Smooth muscle cell (in vitro differentiated cells): ENCODE measurements around the gene CDC73. TPM values are rescaled to one million over a fixed set of nuclear protein-coding genes. Genes with fewer than 3 reads are reported as not detected.
"Not testable (repeated sequence)": the region's sequence is repeated elsewhere in the genome, so short reads cannot be mapped to it uniquely, and the experiment has no call there.

ENCODE experiments used
- DNase-seq: peaks from one replicate; lab custom pipeline; 2025; ENCODE audit not compliant: unreplicated experiment; lab: John Stamatoyannopoulos, UW
- H2AFZ ChIP-seq: fragments of 200-600 bp; sonication (generic); 2 replicates; pipeline ENCODE4 v1.6.0; 2016; ENCODE audit warnings: antibody characterized with exemption, low read depth, mild to moderate bottlenecking
- H3F3A ChIP-seq: fragments of 200-600 bp; sonication (generic); 2 replicates; pipeline ENCODE4 v1.6.0; 2017; ENCODE audit warnings: antibody characterized with exemption, low read depth
- H3K27ac ChIP-seq: fragments of 200-600 bp; sonication (generic); 2 replicates; pipeline ENCODE4 v1.5.1; 2016; ENCODE audit warnings: low read depth, mild to moderate bottlenecking
- H3K27me3 ChIP-seq: fragments of 200-600 bp; sonication (generic); 2 replicates; pipeline ENCODE4 v1.6.1; 2016; ENCODE audit warnings: low read depth, mild to moderate bottlenecking
- H3K36me3 ChIP-seq: fragments of 200-600 bp; sonication (generic); 2 replicates; pipeline ENCODE4 v1.5.1; 2016; ENCODE audit warnings: low read depth
- H3K4me1 ChIP-seq: fragments of 200-600 bp; sonication (generic); 2 replicates; pipeline ENCODE4 v1.5.1; 2016; ENCODE audit warnings: low read depth
- H3K4me2 ChIP-seq: fragments of 200-600 bp; sonication (generic); 2 replicates; pipeline ENCODE4 v1.6.0; 2016; ENCODE audit warnings: mild to moderate bottlenecking
- H3K4me3 ChIP-seq: fragments of 200-600 bp; sonication (generic); 2 replicates; pipeline ENCODE4 v1.5.1; 2016; ENCODE audit warnings: mild to moderate bottlenecking
- H3K79me2 ChIP-seq: fragments of 200-600 bp; sonication (generic); 2 replicates; pipeline ENCODE4 v1.6.0; 2016; ENCODE audit warnings: low read depth, mild to moderate bottlenecking
- H3K9ac ChIP-seq: fragments of 200-600 bp; sonication (generic); 2 replicates; pipeline ENCODE4 v1.6.0; 2016; ENCODE audit warnings: low read depth
- H3K9me3 ChIP-seq: fragments of 200-600 bp; sonication (generic); replicated peaks from 2 replicates; pipeline ENCODE4 v1.5.1; 2016; ENCODE audit warnings: low read depth
- H4K20me1 ChIP-seq: fragments of 200-600 bp; sonication (generic); 2 replicates; pipeline ENCODE4 v1.6.0; 2016; ENCODE audit warnings: low read depth
- CTCF ChIP-seq: fragments of 200-600 bp; sonication (generic); IDR thresholded peaks from 2 replicates; pipeline ENCODE4 v1.5.1; 2017; ENCODE audit warnings: borderline replicate concordance, mild to moderate bottlenecking, antibody characterized with exemption; ENCODE audit not compliant: insufficient read depth, poor library complexity, severe bottlenecking
- WGBS: methylation state at CpG from one replicate; pipeline ENCODE4 v1.1.7; 2016; ENCODE audit warnings: low lambda C conversion rate; 5-methylcytosine and 5-hydroxymethylcytosine counted together
- polyA plus RNA-seq: library from polyadenylated mRNA; unstranded; fragments of >200 nt; fragmentation: Nextera tagmentation; extraction: Ambion mirVana; gene quantifications from 2 replicates; pipeline ENCODE4 v1.2.1, GENCODE V29; 2016
- total RNA-seq: library from RNA; depleted of rRNA; stranded (reverse); fragments of >200 nt; gene quantifications from 2 replicates; pipeline ENCODE4 v1.2.3, GENCODE V29; 2014

CDC73 gene
- total and polyA plus RNA-seq, 2 experiments from 2014 or later, result 28.5 to 32.0 TPM

GRCh38 chr1:193229136-193229535, 107.3 kb downstream of the CDC73 start:
- Histone ChIP-seq H3K27ac (no peak overlapping the region), H3F3A (no peaks in the 10 kb centered on the region), H2AFZ (no peak overlapping the region), H4K20me1 (peaks cover 11% of the 10 kb centered on the region), H3K9me3 (no peaks in the 10 kb centered on the region), H3K4me3 (no peak overlapping the region), H3K27me3 (no peaks in the 10 kb centered on the region), H3K9ac (no peak overlapping the region), H3K4me2 (peak overlapping the region; percentile 4), H3K79me2 (peaks cover 40% of the 10 kb centered on the region), H3K36me3 (peaks cover 6% of the 10 kb centered on the region), H3K4me1 (no peaks in the 10 kb centered on the region)
- DNase-seq, result no peak
- 28% methylated on average over 3 of the region's 3 CpGs for WGBS
- no peak for TF ChIP-seq CTCF

- not testable (repeated sequence) for H3K36me3 ChIP-seq, H3K9ac ChIP-seq, H3K4me1 ChIP-seq, H3F3A ChIP-seq, H2AFZ ChIP-seq, H3K4me2 ChIP-seq, H3K27ac ChIP-seq, H3K27me3 ChIP-seq, H3K4me3 ChIP-seq, H3K9me3 ChIP-seq, DNase-seq
- peaks cover 25% of the 10 kb centered on the region for H3K79me2 ChIP-seq
- peaks cover 11% of the 10 kb centered on the region for H4K20me1 ChIP-seq
These were observed 109.3 kb downstream of the CDC73 start for GRCh38 chr1:193231146-193231545.

- H2AFZ ChIP-seq, result no peak overlapping the region
- no peak overlapping the region for H3K27ac ChIP-seq
- no peak for DNase-seq
- H3K36me3 ChIP-seq, result peaks cover 13% of the 10 kb centered on the region
- H3K9ac ChIP-seq, result no peak overlapping the region
- no peak overlapping the region for H3K4me3 ChIP-seq
- TF ChIP-seq CTCF, result no peak
- H3K4me1 ChIP-seq, result no peaks in the 10 kb centered on the region
- H3F3A ChIP-seq, result no peaks in the 10 kb centered on the region
- H4K20me1 ChIP-seq, result peaks cover 6% of the 10 kb centered on the region
- H3K79me2 ChIP-seq, result peaks cover 2% of the 10 kb centered on the region
- no peaks in the 10 kb centered on the region for H3K27me3 ChIP-seq
- no peak overlapping the region for H3K4me2 ChIP-seq
- no peaks in the 10 kb centered on the region for H3K9me3 ChIP-seq
- 96% methylated on average over 1 of the region's 1 CpG for WGBS
These were observed 112.7 kb downstream of the CDC73 start for GRCh38 chr1:193234530-193234929.

GRCh38 chr1:193237381-193237978, 115.6 kb downstream of the CDC73 start:
- H3K27me3 ChIP-seq, result no peaks in the 10 kb centered on the region
- H3K36me3 ChIP-seq, result peaks cover 13% of the 10 kb centered on the region
- no peak for TF ChIP-seq CTCF
- no peak overlapping the region for H3K27ac ChIP-seq
- WGBS, result 71% methylated on average over 15 of the region's 15 CpGs
- no peak overlapping the region for H3K4me3 ChIP-seq
- no peaks in the 10 kb centered on the region for H3K9me3 ChIP-seq
- no peaks in the 10 kb centered on the region for H3K79me2 ChIP-seq
- no peaks in the 10 kb centered on the region for H3F3A ChIP-seq
- H3K9ac ChIP-seq, result no peak overlapping the region
- DNase-seq, result no peak
- H3K4me1 ChIP-seq, result no peaks in the 10 kb centered on the region
- no peak overlapping the region for H3K4me2 ChIP-seq
- H4K20me1 ChIP-seq, result no peaks in the 10 kb centered on the region
- no peak overlapping the region for H2AFZ ChIP-seq
